PC-9 (cell line): ENCODE measurements around the gene FANCM.

Experiments
- CTCF ChIP-seq: fragments of 200-600 bp; sonication (generic); conservative IDR thresholded peaks from 2 replicates; pipeline ENCODE4 v1.6.1; 2017; ENCODE audit warnings: mixed run types, antibody characterized with exemption, mild to moderate bottlenecking, moderate library complexity
- EZH2 ChIP-seq: fragments of 200-600 bp; sonication (generic); IDR thresholded peaks from 2 replicates; pipeline ENCODE4 v1.8.0; 2017; ENCODE audit warnings: antibody characterized with exemption, low read depth

- TF ChIP-seq CTCF (no peak), EZH2 (no peak)
Measured at GRCh38 chr14:45238988-45239387, 103.3 kb downstream of the FANCM start.
